Measurements from ENCODE around the gene FHAD1. TPM values are rescaled to one million over a fixed set of nuclear protein-coding genes. Genes with fewer than 3 reads are reported as not detected.

FHAD1 gene
- total RNA-seq, 2 experiments from 2014 or later = not detected

DNA sequence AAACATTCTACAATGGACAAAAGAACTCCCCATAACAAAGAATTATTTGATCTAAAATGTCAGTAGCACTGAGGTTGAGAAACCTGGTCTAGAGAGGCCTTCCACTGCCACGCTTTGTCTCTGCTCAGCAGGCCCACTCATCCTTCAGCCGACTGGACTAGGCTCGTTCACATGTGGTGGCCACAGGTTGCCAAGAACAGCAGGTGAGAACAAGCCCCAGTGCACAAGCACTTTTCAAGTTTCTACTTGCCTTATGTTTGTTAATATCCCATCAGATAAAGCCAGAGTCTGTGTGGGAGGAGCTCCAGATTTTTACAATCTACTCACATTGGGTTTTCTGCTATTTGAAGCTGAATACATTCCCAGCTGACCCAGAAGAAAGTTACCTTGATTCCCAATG lies 153.6 kb downstream of the FHAD1 start:
- ATAC-seq (ENCODE audit: poor library complexity) = no peak
- Histone ChIP-seq H3K27me3 (ENCODE audit: control insufficient read depth in 1 of 2, insufficient read depth in 2 of 2, low read length in 2 of 2) (no peaks in the 10 kb centered on the region), H3K9me3 (ENCODE audit: control insufficient read depth in 1 of 2, insufficient read depth in 1 of 2, low read length in 2 of 2) (peaks cover 0 to 5% of the 10 kb centered on the region in 2 experiments), H3K4me3 (ENCODE audit: low read length) (no peak overlapping the region), H3K27ac (ENCODE audit: low read depth in 1 of 2, low read length in 2 of 2) (no peak overlapping the region), H3K4me1 (ENCODE audit: insufficient read depth, low read length) (peaks cover 7% of the 10 kb centered on the region), H3K36me3 (ENCODE audit: insufficient read depth, low read length) (no peaks in the 10 kb centered on the region)
- no peaks in the 10 kb centered on the region for H3K27me3 Mint-ChIP-seq
- intact Hi-C loops (cut with DNase I, micrococcal nuclease) = no loop called here
- ChIA-PET POLR2A (no interaction called here), CTCF (no interaction called here)
- H3K36me3 Mint-ChIP-seq (ENCODE audit: low read depth) = no peaks in the 10 kb centered on the region
- H3K27ac Mint-ChIP-seq = no peak overlapping the region
- H3K4me3 Mint-ChIP-seq = no peak overlapping the region
- H3K4me1 Mint-ChIP-seq (ENCODE audit: low read depth) = no peaks in the 10 kb centered on the region
- H3K9me3 Mint-ChIP-seq = peaks cover 3% of the 10 kb centered on the region
- no peak for DNase-seq
- no peak for TF ChIP-seq CTCF (IDR thresholded peaks at IDR 0.05)

DNA sequence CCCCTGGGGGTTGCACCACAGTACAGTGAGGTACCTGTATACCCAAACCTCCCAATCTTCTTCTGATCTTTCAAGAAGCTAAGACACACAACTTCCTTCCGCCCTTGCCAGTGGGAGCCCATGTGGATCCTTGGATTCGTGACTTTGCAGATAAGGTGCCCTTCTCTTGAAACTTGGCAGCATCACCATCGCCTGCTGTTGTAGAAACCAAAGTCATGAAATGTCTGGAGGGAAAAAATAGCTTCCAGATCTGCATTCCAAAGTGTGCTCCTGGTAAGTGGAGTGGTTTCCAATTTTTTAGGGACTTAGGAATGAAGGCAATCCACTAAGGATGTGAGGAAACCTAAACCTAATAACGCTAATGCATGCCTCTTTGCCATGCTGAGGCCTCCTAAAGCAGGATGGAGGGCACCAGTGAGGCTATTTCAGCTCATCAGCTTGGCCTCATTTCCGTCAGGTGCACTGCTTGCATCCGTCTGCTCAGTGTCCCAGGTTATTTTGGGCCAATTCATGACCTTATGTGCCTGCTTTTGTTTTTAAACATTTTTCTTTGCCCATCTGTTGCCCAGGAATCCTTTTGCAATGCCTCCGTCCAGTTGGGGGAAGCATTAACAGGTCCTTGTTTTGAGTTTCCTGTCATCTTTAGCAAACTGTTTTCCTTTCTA lies 154.5 kb downstream of the FHAD1 start:
- no peak overlapping the region for H3K27ac ChIP-seq (ENCODE audit: low read depth in 1 of 2, low read length in 2 of 2)
- no peak for ATAC-seq (ENCODE audit: poor library complexity)
- intact Hi-C loops (cut with DNase I, micrococcal nuclease) = no loop called here
- H3K4me1 Mint-ChIP-seq (ENCODE audit: low read depth) = no peaks in the 10 kb centered on the region
- no peak overlapping the region for H3K27ac Mint-ChIP-seq
- H3K27me3 ChIP-seq (ENCODE audit: control insufficient read depth in 1 of 2, insufficient read depth in 2 of 2, low read length in 2 of 2) = no peaks in the 10 kb centered on the region
- peaks cover 3% of the 10 kb centered on the region for H3K9me3 Mint-ChIP-seq
- no peak for DNase-seq
- ChIA-PET POLR2A (no interaction called here), CTCF (no interaction called here)
- peaks cover 0 to 5% of the 10 kb centered on the region in 2 experiments for H3K9me3 ChIP-seq (ENCODE audit: control insufficient read depth in 1 of 2, insufficient read depth in 1 of 2, low read length in 2 of 2)
- no peaks in the 10 kb centered on the region for H3K27me3 Mint-ChIP-seq
- H3K4me1 ChIP-seq (ENCODE audit: insufficient read depth, low read length) = peaks cover 13% of the 10 kb centered on the region
- H3K36me3 Mint-ChIP-seq (ENCODE audit: low read depth) = no peaks in the 10 kb centered on the region
- no peak overlapping the region for H3K4me3 ChIP-seq (ENCODE audit: low read length)
- no peak for TF ChIP-seq CTCF (IDR thresholded peaks at IDR 0.05)
- no peaks in the 10 kb centered on the region for H3K36me3 ChIP-seq (ENCODE audit: insufficient read depth, low read length)
- H3K4me3 Mint-ChIP-seq = no peak overlapping the region

GRCh38 chr1:15402809-15403450 lies 155.9 kb downstream of the FHAD1 start:
- DNase-seq (no peak), ATAC-seq (ENCODE audit: poor library complexity) (no peak)
- Histone ChIP-seq H3K9me3 (ENCODE audit: control insufficient read depth in 1 of 2, insufficient read depth in 1 of 2, low read length in 2 of 2) (peaks cover 0 to 5% of the 10 kb centered on the region in 2 experiments), H3K4me3 (ENCODE audit: low read length) (no peak overlapping the region), H3K4me1 (ENCODE audit: insufficient read depth, low read length) (peaks cover 17% of the 10 kb centered on the region), H3K27me3 (ENCODE audit: control insufficient read depth in 1 of 2, insufficient read depth in 2 of 2, low read length in 2 of 2) (no peaks in the 10 kb centered on the region), H3K27ac (ENCODE audit: low read depth in 1 of 2, low read length in 2 of 2) (no peak overlapping the region), H3K36me3 (ENCODE audit: insufficient read depth, low read length) (no peaks in the 10 kb centered on the region)
- ChIA-PET CTCF (no interaction called here), POLR2A (no interaction called here)
- Mint-ChIP-seq H3K27me3 (no peaks in the 10 kb centered on the region), H3K9me3 (peaks cover 3% of the 10 kb centered on the region), H3K27ac (no peak overlapping the region), H3K4me1 (ENCODE audit: low read depth) (no peaks in the 10 kb centered on the region), H3K36me3 (ENCODE audit: low read depth) (no peaks in the 10 kb centered on the region), H3K4me3 (no peak overlapping the region)
- TF ChIP-seq CTCF (IDR thresholded peaks at IDR 0.05) = no peak
- intact Hi-C loops (cut with DNase I, micrococcal nuclease) = no loop called here

Data from CD4-positive, alpha-beta T cell (primary cell).